Measurements from ENCODE around the gene SH3PXD2A. TPM values are rescaled to one million over a fixed set of nuclear protein-coding genes. Genes with fewer than 3 reads are reported as not detected.

The SH3PXD2A gene
- total RNA-seq, 1 experiment from 2014 or later: 4.5 TPM

GRCh38 chr10:103599211-103599610 lies 256.2 kb downstream of the SH3PXD2A start:
- TF ChIP-seq CTCF (conservative IDR thresholded peaks at IDR 0.05): no peak
- Histone ChIP-seq H2AFZ (ENCODE audit: low read length) (no peak overlapping the region), H2BK120ac (ENCODE audit: low read depth, low read length, poor library complexity, severe bottlenecking) (no peak overlapping the region), H4K91ac (ENCODE audit: insufficient read length, low read depth, low read length) (no peak overlapping the region), H2AK5ac (ENCODE audit: insufficient read length, low read length) (no peak overlapping the region), H4K5ac (ENCODE audit: insufficient read length, low read depth, low read length) (no peak overlapping the region), H3K4me1 (ENCODE audit: insufficient read depth, low read length) (no peaks in the 10 kb centered on the region), H3K9ac (ENCODE audit: extremely low read depth, insufficient read length, low read length) (no peak overlapping the region), H3K79me1 (ENCODE audit: insufficient read depth, low read depth, low read length, poor library complexity, severe bottlenecking) (no peaks in the 10 kb centered on the region), H2BK20ac (ENCODE audit: low read depth, low read length, poor library complexity, severe bottlenecking) (no peak overlapping the region), H3K27me3 (ENCODE audit: insufficient read depth, low read length) (no peaks in the 10 kb centered on the region), H4K20me1 (ENCODE audit: control insufficient read depth, insufficient read depth, insufficient read length) (no peaks in the 10 kb centered on the region), H2BK15ac (ENCODE audit: low read depth, low read length) (no peak overlapping the region), H2BK5ac (ENCODE audit: insufficient read length, low read length) (no peak overlapping the region), H4K8ac (replicated peaks; ENCODE audit: insufficient read length, low read depth, low read length) (no peak overlapping the region), H3K56ac (ENCODE audit: insufficient read length, low read depth, low read length) (no peak overlapping the region), H3T11ph (ENCODE audit: low read length) (no peak overlapping the region), H3K14ac (ENCODE audit: insufficient read depth, low read length) (no peak overlapping the region), H2BK12ac (ENCODE audit: insufficient read length, low read depth, low read length) (no peak overlapping the region), H3K27ac (ENCODE audit: insufficient read length, low read depth, low read length) (no peak overlapping the region), H3K9me3 (ENCODE audit: control insufficient read depth, low read depth, low read length) (no peaks in the 10 kb centered on the region), H3K18ac (ENCODE audit: insufficient read length, low read depth, low read length) (no peak overlapping the region), H3K79me2 (ENCODE audit: insufficient read depth, low read length) (no peaks in the 10 kb centered on the region), H3K23me2 (ENCODE audit: insufficient read length, low read depth, low read length, poor library complexity, severe bottlenecking) (no peaks in the 10 kb centered on the region), H3K4me2 (ENCODE audit: insufficient read depth, insufficient read length, low read length) (no peak overlapping the region), H3K23ac (ENCODE audit: insufficient read length, low read depth, low read length) (no peak overlapping the region), H3K4ac (ENCODE audit: low read depth, low read length) (no peak overlapping the region)
- Mint-ChIP-seq H3K27me3 (ENCODE audit: low read depth) (peaks cover 4% of the 10 kb centered on the region; the same call in 1 of the 2 replicates), H3K36me3 (ENCODE audit: insufficient read depth in 1 of 3, low read depth in 3 of 3) (peaks cover 0 to 5% (median 1%) of the 10 kb centered on the region in 3 experiments; a peak in 2 of 7 replicates), H3K9me3 (no peaks in the 10 kb centered on the region), H3K4me1 (peaks cover 9 to 19% of the 10 kb centered on the region in 2 experiments), H3K4me3 (no peak overlapping the region), H3K27ac (no peak overlapping the region)
- no CpG with 5 or more reads among the region's 3 CpGs for WGBS (ENCODE audit: extremely low coverage, insufficient read length, low lambda C conversion rate)
- no peak for DNase-seq

Data from H9 (cell line).